ENCODE data around the gene RREB1.

DNA sequence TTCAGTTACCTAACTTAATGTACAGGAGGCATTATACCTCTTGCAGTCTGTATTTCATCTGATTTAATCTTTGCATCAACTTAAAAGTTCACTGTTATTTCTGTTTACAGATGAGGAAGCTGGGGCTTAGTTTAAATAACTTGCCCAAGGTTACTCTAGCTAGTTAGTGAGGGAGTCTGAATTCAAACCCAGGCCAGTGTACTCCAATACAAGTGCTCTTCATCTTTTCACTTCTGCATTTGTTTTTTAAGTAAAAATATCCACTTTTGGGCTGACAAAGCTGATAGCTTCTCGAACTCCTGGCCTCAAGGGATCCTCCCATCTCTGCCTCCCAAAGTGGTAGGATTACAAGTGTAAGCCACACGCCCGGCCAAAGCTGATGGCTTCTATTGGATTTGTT is 23.6 kb downstream of the RREB1 start:
- TF ChIP-seq CTCF (IDR thresholded peaks at IDR 0.05) (no peak), POLR2A (IDR thresholded peaks at IDR 0.05) (no peak)

All from sigmoid colon (tissue), 3 donors.